Measurements from ENCODE around the gene TCAP.

- TF ChIP-seq CTCF (IDR thresholded peaks at IDR 0.05) = no peak
- no peak for TF ChIP-seq POLR2A (IDR thresholded peaks at IDR 0.05)
Observed at GRCh38 chr17:39635614-39636176, 29.5 kb upstream of the TCAP start.
